HepG2 (cell line): Measurements from ENCODE around the gene PKM. TPM values are rescaled to one million over a fixed set of nuclear protein-coding genes. Genes with fewer than 3 reads are reported as not detected.

Source experiments
- ERF ChIP-seq: IDR thresholded peaks from 2 replicates; pipeline ENCODE4 v1.6.1; 2018; ENCODE audit warnings: missing biosample characterization, missing genetic modification reagents
- GZF1 ChIP-seq: sonication (generic); formaldehyde crosslinking; IDR thresholded peaks from 2 replicates; pipeline ENCODE4 v1.5.1; 2020; ENCODE audit warnings: mild to moderate bottlenecking, missing genetic modification reagents
- KAT8 ChIP-seq: IDR thresholded peaks from 2 replicates; pipeline ENCODE4 v1.6.1; 2016; ENCODE audit warnings: missing genetic modification reagents, missing compliant biosample characterization
- NCOA1 ChIP-seq: sonication (generic); formaldehyde crosslinking; IDR thresholded peaks from 2 replicates; pipeline ENCODE4 v1.9.0; 2021; ENCODE audit warnings: missing genetic modification reagents
- NONO ChIP-seq, 2 experiments: fragments of 450-650 bp in 1 of 2; sonication (generic) in 1 of 2; formaldehyde crosslinking in 1 of 2; IDR thresholded peaks in 1 of 2; conservative IDR thresholded peaks in 1 of 2; 2 replicates each; pipeline versions ENCODE4 v1.6.1 to v1.8.0; 2017 to 2022; ENCODE audit warnings: mild to moderate bottlenecking in 1 of 2, missing genetic modification reagents in 1 of 2, moderate library complexity in 1 of 2
- PAWR ChIP-seq: sonication (generic); formaldehyde crosslinking; IDR thresholded peaks from 2 replicates; pipeline ENCODE4 v1.4.0; 2020; ENCODE audit warnings: missing genetic modification reagents, mild to moderate bottlenecking, borderline replicate concordance
- SCMH1 ChIP-seq: sonication (generic); formaldehyde crosslinking; IDR thresholded peaks from 2 replicates; pipeline ENCODE4 v1.9.0; 2021; ENCODE audit warnings: missing genetic modification reagents, mild to moderate bottlenecking, borderline replicate concordance
- SOX6 ChIP-seq, 2 experiments: fragments of 450-650 bp in 1 of 2; sonication (generic) in 1 of 2; formaldehyde crosslinking in 1 of 2; IDR thresholded peaks; 2 replicates each; pipeline versions ENCODE4 v1.4.0 to v1.6.1; 2017 to 2020; ENCODE audit warnings: antibody characterized with exemption in 1 of 2, mild to moderate bottlenecking in 1 of 2, missing genetic modification reagents in 1 of 2
- ZNF329 ChIP-seq: sonication (generic); formaldehyde crosslinking; IDR thresholded peaks from 2 replicates; pipeline ENCODE4 v1.9.0; 2021; ENCODE audit warnings: low read depth, mild to moderate bottlenecking, missing genetic modification reagents
- ZNF432 ChIP-seq: sonication (generic); formaldehyde crosslinking; IDR thresholded peaks from 2 replicates; pipeline ENCODE4 v1.5.0; 2020; ENCODE audit warnings: missing genetic modification reagents, mild to moderate bottlenecking, borderline replicate concordance
- ZNF644 ChIP-seq: IDR thresholded peaks from 2 replicates; pipeline ENCODE4 v1.6.1; 2016; ENCODE audit warnings: low read depth
- polyA plus RNA-seq, 8 experiments: library from polyadenylated mRNA; depleted of rRNA in 3 of 8; stranded (reverse) in 7 of 8; unstranded in 1 of 8; fragments of >200 nt; fragmentation: Illumina TruSeq in 4 of 8; extraction: Trizol in 4 of 8; gene quantifications; 2 replicates each; pipeline versions ENCODE4 v1.2.1 to v1.2.3, GENCODE V29; 2011 to 2016; ENCODE audit warnings: low read depth in 4 of 8, missing spikeins in 1 of 8, mixed read lengths in 1 of 8; ENCODE audit not compliant: insufficient read depth in 1 of 8
- total RNA-seq, 5 experiments: library from RNA; depleted of rRNA; stranded (reverse); fragments of >200 nt; fragmentation: Illumina TruSeq; extraction: Trizol; gene quantifications; 2 replicates each; pipeline ENCODE4 v1.2.3, GENCODE V29; 2016; ENCODE audit warnings: low read depth in 1 of 5
- TF ChIP-seq, protein P1 (sequence below): sonication (generic); formaldehyde crosslinking; IDR thresholded peaks from 2 replicates; pipeline ENCODE4 v1.4.0; 2020; ENCODE audit warnings: missing genetic modification reagents, borderline replicate concordance
- TF ChIP-seq, protein P2 (sequence below): sonication (generic); formaldehyde crosslinking; IDR thresholded peaks from 2 replicates; pipeline ENCODE4 v1.5.1; 2020; ENCODE audit warnings: mild to moderate bottlenecking, missing genetic modification reagents, borderline replicate concordance
- TF ChIP-seq, protein P3 (sequence below): sonication (generic); formaldehyde crosslinking; IDR thresholded peaks from 2 replicates; pipeline ENCODE4 v1.4.0; 2020; ENCODE audit warnings: low read depth, mild to moderate bottlenecking, missing genetic modification reagents
- TF ChIP-seq, protein P4 (sequence below): sonication (generic); formaldehyde crosslinking; IDR thresholded peaks from 2 replicates; pipeline ENCODE4 v1.8.0; 2023; ENCODE audit warnings: mild to moderate bottlenecking, missing genetic modification reagents
- TF ChIP-seq, protein P5 (sequence below): sonication (generic); formaldehyde crosslinking; IDR thresholded peaks from 2 replicates; pipeline ENCODE4 v1.8.1; 2023; ENCODE audit warnings: mild to moderate bottlenecking, missing genetic modification reagents
- TF ChIP-seq, protein P6 (sequence below): sonication (generic); formaldehyde crosslinking; IDR thresholded peaks from 2 replicates; pipeline ENCODE4 v1.5.0; 2020; ENCODE audit warnings: missing genetic modification reagents, mild to moderate bottlenecking, borderline replicate concordance
- TF ChIP-seq, protein P7 (sequence below): IDR thresholded peaks from 2 replicates; pipeline ENCODE4 v1.6.1; 2016; ENCODE audit warnings: low read depth, control low read depth

The PKM gene
- total and polyA plus RNA-seq, 2 of the 13 experiments (the other 11 are each of a cell fraction or from before 2014, with no cell fraction given) = 488 to 780 TPM

DNA sequence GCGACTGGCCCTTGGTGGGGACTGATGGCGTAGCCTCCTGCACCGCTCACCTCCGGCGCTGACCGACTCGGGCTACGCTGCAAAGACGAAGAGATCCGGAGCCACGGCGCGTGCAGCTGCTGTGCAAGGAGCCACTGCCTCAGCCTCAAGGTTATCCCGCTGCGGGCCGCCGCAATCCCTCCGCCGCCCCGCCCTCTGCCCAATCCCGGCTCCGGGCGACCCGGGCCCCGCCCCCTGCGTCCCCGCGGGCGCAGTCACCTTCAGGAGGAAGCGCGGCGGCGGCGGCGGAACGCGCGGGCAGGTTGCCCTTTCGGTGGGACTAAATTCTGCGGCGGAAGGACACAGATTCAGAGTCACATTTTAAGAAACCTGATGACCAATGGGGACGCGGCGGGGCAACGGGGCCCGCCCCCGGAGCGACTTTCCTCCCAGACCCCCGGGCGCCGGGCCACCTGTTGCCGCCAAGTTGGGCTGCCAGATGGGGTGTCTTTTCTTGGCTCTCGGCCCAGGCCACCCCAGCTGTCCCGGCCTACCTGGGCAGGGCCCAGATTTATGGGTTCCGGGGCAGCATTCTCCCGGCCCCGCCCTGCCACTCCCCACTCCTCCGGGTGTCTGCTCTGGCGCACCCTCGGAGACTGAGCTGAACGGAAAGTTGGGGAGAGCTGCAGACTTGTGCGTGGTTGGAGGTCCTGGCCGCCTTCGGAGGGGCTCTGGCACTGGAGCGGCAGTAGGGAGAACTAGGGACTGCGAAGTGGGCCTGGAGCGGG lies at the start of gene PKM (continued):
- TF ChIP-seq, protein P1, sequence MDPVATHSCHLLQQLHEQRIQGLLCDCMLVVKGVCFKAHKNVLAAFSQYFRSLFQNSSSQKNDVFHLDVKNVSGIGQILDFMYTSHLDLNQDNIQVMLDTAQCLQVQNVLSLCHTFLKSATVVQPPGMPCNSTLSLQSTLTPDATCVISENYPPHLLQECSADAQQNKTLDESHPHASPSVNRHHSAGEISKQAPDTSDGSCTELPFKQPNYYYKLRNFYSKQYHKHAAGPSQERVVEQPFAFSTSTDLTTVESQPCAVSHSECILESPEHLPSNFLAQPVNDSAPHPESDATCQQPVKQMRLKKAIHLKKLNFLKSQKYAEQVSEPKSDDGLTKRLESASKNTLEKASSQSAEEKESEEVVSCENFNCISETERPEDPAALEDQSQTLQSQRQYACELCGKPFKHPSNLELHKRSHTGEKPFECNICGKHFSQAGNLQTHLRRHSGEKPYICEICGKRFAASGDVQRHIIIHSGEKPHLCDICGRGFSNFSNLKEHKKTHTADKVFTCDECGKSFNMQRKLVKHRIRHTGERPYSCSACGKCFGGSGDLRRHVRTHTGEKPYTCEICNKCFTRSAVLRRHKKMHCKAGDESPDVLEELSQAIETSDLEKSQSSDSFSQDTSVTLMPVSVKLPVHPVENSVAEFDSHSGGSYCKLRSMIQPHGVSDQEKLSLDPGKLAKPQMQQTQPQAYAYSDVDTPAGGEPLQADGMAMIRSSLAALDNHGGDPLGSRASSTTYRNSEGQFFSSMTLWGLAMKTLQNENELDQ = no peak
- TF ChIP-seq, protein P2, sequence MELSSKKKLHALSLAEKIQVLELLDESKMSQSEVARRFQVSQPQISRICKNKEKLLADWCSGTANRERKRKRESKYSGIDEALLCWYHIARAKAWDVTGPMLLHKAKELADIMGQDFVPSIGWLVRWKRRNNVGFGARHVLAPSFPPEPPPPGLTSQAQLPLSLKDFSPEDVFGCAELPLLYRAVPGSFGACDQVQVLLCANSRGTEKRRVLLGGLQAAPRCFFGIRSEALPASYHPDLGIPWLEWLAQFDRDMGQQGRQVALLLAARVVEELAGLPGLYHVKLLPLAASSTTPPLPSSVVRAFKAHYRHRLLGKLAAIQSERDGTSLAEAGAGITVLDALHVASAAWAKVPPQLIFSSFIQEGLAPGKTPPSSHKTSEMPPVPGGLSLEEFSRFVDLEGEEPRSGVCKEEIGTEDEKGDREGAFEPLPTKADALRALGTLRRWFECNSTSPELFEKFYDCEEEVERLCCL (CRISPR knock-in tag) = no peak
- peak; percentile 91 for TF ChIP-seq ERF (CRISPR knock-in tag)
- TF ChIP-seq GZF1 (CRISPR knock-in tag) = no peak
- TF ChIP-seq SCMH1 (CRISPR knock-in tag) = no peak
- TF ChIP-seq, protein P3, sequence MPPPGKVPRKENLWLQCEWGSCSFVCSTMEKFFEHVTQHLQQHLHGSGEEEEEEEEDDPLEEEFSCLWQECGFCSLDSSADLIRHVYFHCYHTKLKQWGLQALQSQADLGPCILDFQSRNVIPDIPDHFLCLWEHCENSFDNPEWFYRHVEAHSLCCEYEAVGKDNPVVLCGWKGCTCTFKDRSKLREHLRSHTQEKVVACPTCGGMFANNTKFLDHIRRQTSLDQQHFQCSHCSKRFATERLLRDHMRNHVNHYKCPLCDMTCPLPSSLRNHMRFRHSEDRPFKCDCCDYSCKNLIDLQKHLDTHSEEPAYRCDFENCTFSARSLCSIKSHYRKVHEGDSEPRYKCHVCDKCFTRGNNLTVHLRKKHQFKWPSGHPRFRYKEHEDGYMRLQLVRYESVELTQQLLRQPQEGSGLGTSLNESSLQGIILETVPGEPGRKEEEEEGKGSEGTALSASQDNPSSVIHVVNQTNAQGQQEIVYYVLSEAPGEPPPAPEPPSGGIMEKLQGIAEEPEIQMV (CRISPR knock-in tag) = 0 out of 2 replicates have a peak, but pooled peaks have one; percentile 53
- peak; percentile 25; the same call in 1 of the 2 replicates for TF ChIP-seq NCOA1 (CRISPR knock-in tag)
- TF ChIP-seq NONO (IDR thresholded peaks at IDR 0.05) = no peak
- TF ChIP-seq NONO (CRISPR knock-in tag; conservative IDR thresholded peaks at IDR 0.05) = peak; percentile 89
- TF ChIP-seq, protein P4, sequence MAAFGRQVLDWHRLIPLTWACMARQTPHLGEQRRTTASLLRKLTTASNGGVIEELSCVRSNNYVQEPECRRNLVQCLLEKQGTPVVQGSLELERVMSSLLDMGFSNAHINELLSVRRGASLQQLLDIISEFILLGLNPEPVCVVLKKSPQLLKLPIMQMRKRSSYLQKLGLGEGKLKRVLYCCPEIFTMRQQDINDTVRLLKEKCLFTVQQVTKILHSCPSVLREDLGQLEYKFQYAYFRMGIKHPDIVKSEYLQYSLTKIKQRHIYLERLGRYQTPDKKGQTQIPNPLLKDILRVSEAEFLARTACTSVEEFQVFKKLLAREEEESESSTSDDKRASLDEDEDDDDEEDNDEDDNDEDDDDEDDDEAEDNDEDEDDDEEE (CRISPR knock-in tag) = no peak; the same call in 1 of the 2 replicates
- TF ChIP-seq SOX6 (IDR thresholded peaks at IDR 0.05) = no peak
- TF ChIP-seq SOX6 (CRISPR knock-in tag; IDR thresholded peaks at IDR 0.05) = peak; percentile 61
- TF ChIP-seq, protein P5, sequence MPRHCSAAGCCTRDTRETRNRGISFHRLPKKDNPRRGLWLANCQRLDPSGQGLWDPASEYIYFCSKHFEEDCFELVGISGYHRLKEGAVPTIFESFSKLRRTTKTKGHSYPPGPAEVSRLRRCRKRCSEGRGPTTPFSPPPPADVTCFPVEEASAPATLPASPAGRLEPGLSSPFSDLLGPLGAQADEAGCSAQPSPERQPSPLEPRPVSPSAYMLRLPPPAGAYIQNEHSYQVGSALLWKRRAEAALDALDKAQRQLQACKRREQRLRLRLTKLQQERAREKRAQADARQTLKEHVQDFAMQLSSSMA (CRISPR knock-in tag) = no peak
- TF ChIP-seq, protein P6, sequence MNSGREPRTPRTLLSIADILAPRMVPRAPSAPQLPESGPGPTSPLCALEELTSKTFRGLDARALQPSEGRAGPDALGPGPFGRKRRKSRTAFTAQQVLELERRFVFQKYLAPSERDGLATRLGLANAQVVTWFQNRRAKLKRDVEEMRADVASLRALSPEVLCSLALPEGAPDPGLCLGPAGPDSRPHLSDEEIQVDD = no peak; the same call in none of the 2 replicates
- TF ChIP-seq KAT8 (CRISPR knock-in tag) = peak; percentile 87
- TF ChIP-seq, protein P7, sequence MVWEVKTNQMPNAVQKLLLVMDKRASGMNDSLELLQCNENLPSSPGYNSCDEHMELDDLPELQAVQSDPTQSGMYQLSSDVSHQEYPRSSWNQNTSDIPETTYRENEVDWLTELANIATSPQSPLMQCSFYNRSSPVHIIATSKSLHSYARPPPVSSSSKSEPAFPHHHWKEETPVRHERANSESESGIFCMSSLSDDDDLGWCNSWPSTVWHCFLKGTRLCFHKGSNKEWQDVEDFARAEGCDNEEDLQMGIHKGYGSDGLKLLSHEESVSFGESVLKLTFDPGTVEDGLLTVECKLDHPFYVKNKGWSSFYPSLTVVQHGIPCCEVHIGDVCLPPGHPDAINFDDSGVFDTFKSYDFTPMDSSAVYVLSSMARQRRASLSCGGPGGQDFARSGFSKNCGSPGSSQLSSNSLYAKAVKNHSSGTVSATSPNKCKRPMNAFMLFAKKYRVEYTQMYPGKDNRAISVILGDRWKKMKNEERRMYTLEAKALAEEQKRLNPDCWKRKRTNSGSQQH (CRISPR knock-in tag) = 0 out of 2 replicates have a peak, but pooled peaks have one; percentile 70
- no peak for TF ChIP-seq ZNF329 (CRISPR knock-in tag)
- no peak for TF ChIP-seq PAWR (CRISPR knock-in tag)
- no peak for TF ChIP-seq ZNF644 (CRISPR knock-in tag)
- TF ChIP-seq ZNF432 = no peak
